IPS-20b (cell line): ENCODE results near the gene YBX2.

ENCODE experiments used
- H3K27ac ChIP-seq: one replicate; pipeline ENCODE4 v1.5.1; 2013; ENCODE audit warnings: low read length
- H3K27me3 ChIP-seq: 2 replicates; pipeline ENCODE4 v1.6.1; 2013; ENCODE audit warnings: mild to moderate bottlenecking, low read length, inconsistent platforms; ENCODE audit not compliant: insufficient read depth
- H3K36me3 ChIP-seq: 2 replicates; pipeline ENCODE4 v1.6.1; 2013; ENCODE audit warnings: low read depth, mild to moderate bottlenecking, inconsistent platforms, low read length, moderate library complexity; ENCODE audit not compliant: insufficient read depth
- H3K4me1 ChIP-seq: 2 replicates; pipeline ENCODE4 v1.6.1; 2013; ENCODE audit warnings: mild to moderate bottlenecking, control low read depth, inconsistent platforms, low read length, moderate library complexity; ENCODE audit not compliant: insufficient read depth
- H3K4me3 ChIP-seq: 2 replicates; pipeline ENCODE4 v1.5.1; 2013; ENCODE audit warnings: mild to moderate bottlenecking, low read length, inconsistent platforms
- H3K9ac ChIP-seq: 2 replicates; pipeline ENCODE4 v1.6.1; 2013; ENCODE audit warnings: low read depth, mild to moderate bottlenecking, inconsistent platforms, low read length, moderate library complexity
- H3K9me3 ChIP-seq: 2 replicates; pipeline ENCODE4 v1.6.1; 2013; ENCODE audit warnings: mild to moderate bottlenecking, low read depth, low read length, inconsistent platforms; ENCODE audit not compliant: insufficient read depth

Gene YBX2

GRCh38 chr17:7321466-7321865 lies 27.0 kb upstream of the YBX2 start:
- H3K36me3 ChIP-seq, result peaks cover 80% of the 10 kb centered on the region

GRCh38 chr17:7318121-7318860 lies 23.9 kb upstream of the YBX2 start:
- no peak overlapping the region for H3K27ac ChIP-seq
- H3K36me3 ChIP-seq, result peaks cover 72% of the 10 kb centered on the region

More at GRCh38 chr17:7321466-7321865, 27.0 kb upstream of the YBX2 start:
- no peaks in the 10 kb centered on the region for H3K9me3 ChIP-seq
- no peaks in the 10 kb centered on the region for H3K27me3 ChIP-seq
- H3K9ac ChIP-seq, result no peak overlapping the region
- no peak overlapping the region for H3K27ac ChIP-seq
- no peaks in the 10 kb centered on the region for H3K4me1 ChIP-seq
- no peak overlapping the region for H3K4me3 ChIP-seq

GRCh38 chr17:7317161-7317803 lies 22.8 kb upstream of the YBX2 start:
- Histone ChIP-seq H3K4me3 (no peak overlapping the region), H3K9ac (no peak overlapping the region), H3K27ac (no peak overlapping the region), H3K27me3 (no peaks in the 10 kb centered on the region), H3K4me1 (no peaks in the 10 kb centered on the region), H3K9me3 (no peaks in the 10 kb centered on the region), H3K36me3 (peaks cover 72% of the 10 kb centered on the region)

More at GRCh38 chr17:7318121-7318860, 23.9 kb upstream of the YBX2 start:
- no peaks in the 10 kb centered on the region for H3K27me3 ChIP-seq
- no peaks in the 10 kb centered on the region for H3K4me1 ChIP-seq
- no peak overlapping the region for H3K4me3 ChIP-seq
- no peaks in the 10 kb centered on the region for H3K9me3 ChIP-seq
- H3K9ac ChIP-seq, result no peak overlapping the region

GRCh38 chr17:7315570-7316235 lies 21.3 kb upstream of the YBX2 start:
- no peaks in the 10 kb centered on the region for H3K27me3 ChIP-seq
- H3K9ac ChIP-seq, result peak overlapping the region; percentile 86
- H3K9me3 ChIP-seq, result no peaks in the 10 kb centered on the region
- no peak overlapping the region for H3K27ac ChIP-seq
- H3K4me1 ChIP-seq, result no peaks in the 10 kb centered on the region
- peak overlapping the region; percentile 87 for H3K4me3 ChIP-seq
- H3K36me3 ChIP-seq, result peaks cover 71% of the 10 kb centered on the region

GRCh38 chr17:7314719-7315569 lies 20.5 kb upstream of the YBX2 start, which contains the start of gene GPS2:
Gene GPS2 (minus strand): TSS chr17:7315360. CDS start chr17:7315052, 308 bp downstream.
- Histone ChIP-seq H3K9me3 (no peaks in the 10 kb centered on the region), H3K9ac (peak within 1 kb of the TSS; percentile 86), H3K4me1 (no peaks in the 10 kb centered on the region), H3K4me3 (peak within 1 kb of the TSS; percentile 87), H3K27me3 (no peaks in the 10 kb centered on the region), H3K36me3 (peaks cover 72% of the 10 kb centered on the region), H3K27ac (no peak within 1 kb of the TSS)

- no peak overlapping the region for H3K27ac ChIP-seq
- peak overlapping the region; percentile 87 for H3K4me3 ChIP-seq
- no peaks in the 10 kb centered on the region for H3K9me3 ChIP-seq
- H3K9ac ChIP-seq, result peak overlapping the region; percentile 86
- H3K4me1 ChIP-seq, result peaks cover 4% of the 10 kb centered on the region; the same call in 1 of the 2 replicates
- H3K27me3 ChIP-seq, result no peaks in the 10 kb centered on the region
- H3K36me3 ChIP-seq, result peaks cover 81% of the 10 kb centered on the region
Observed at GRCh38 chr17:7313890-7314718, 19.7 kb upstream of the YBX2 start.

- peaks cover 77% of the 10 kb centered on the region for H3K36me3 ChIP-seq
- no peak overlapping the region for H3K9ac ChIP-seq
- no peaks in the 10 kb centered on the region for H3K9me3 ChIP-seq
- peaks cover 5% of the 10 kb centered on the region; the same call in 1 of the 2 replicates for H3K4me1 ChIP-seq
- H3K4me3 ChIP-seq, result no peak overlapping the region; the same call in 1 of the 2 replicates
- H3K27ac ChIP-seq, result no peak overlapping the region
- H3K27me3 ChIP-seq, result no peaks in the 10 kb centered on the region
Observed at GRCh38 chr17:7313088-7313889, 18.9 kb upstream of the YBX2 start.

GRCh38 chr17:7312432-7313087 lies 18.1 kb upstream of the YBX2 start:
- Histone ChIP-seq H3K4me1 (peaks cover 5% of the 10 kb centered on the region; the same call in 1 of the 2 replicates), H3K36me3 (peaks cover 70% of the 10 kb centered on the region), H3K9ac (no peak overlapping the region), H3K27ac (no peak overlapping the region), H3K9me3 (no peaks in the 10 kb centered on the region), H3K27me3 (no peaks in the 10 kb centered on the region), H3K4me3 (no peak overlapping the region)

- H3K9ac ChIP-seq, result no peak overlapping the region
- no peak overlapping the region for H3K4me3 ChIP-seq
- H3K9me3 ChIP-seq, result no peaks in the 10 kb centered on the region
- peaks cover 5% of the 10 kb centered on the region; the same call in 1 of the 2 replicates for H3K4me1 ChIP-seq
- peaks cover 61% of the 10 kb centered on the region for H3K36me3 ChIP-seq
- H3K27ac ChIP-seq, result no peak overlapping the region
- no peaks in the 10 kb centered on the region for H3K27me3 ChIP-seq
Observed at GRCh38 chr17:7311110-7311705, 16.8 kb upstream of the YBX2 start.
